Measurements from ENCODE around the gene SMIM13. TPM values are rescaled to one million over a fixed set of nuclear protein-coding genes. Genes with fewer than 3 reads are reported as not detected.

Gene SMIM13
- total and polyA plus RNA-seq, 4 donors, result 2.5 to 9.8 (median 7.4) TPM

DNA sequence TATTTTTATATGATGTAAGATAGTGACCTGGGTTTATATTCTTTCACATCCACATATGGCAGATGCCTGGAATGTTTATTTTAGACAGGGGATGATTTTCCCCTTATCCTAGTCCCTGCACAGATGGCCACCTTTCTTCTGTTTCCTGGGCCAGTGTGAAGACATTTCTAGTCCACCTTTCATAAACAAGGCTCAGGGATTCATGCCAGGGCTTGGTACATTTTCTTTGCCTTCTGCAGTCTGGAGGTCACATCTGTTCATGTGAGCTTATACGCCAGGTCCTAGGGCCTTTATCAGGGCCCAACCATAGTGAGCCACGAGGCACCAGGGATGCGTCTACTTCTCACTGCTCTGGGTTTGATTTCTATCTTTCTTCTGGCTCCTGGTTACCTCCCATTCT lies 55.9 kb downstream of the SMIM13 start:
- no peak for ATAC-seq (ENCODE audit: low FRiP score)
- Histone ChIP-seq H3K27me3 (ENCODE audit: control insufficient read depth in 1 of 2, insufficient read depth in 2 of 2, low read length in 1 of 2) (no peaks in the 10 kb centered on the region), H3K36me3 (ENCODE audit: control insufficient read depth in 1 of 2, insufficient read depth in 2 of 2, low read length in 1 of 2) (no peaks in the 10 kb centered on the region), H3K9me3 (ENCODE audit: control insufficient read depth, low read length) (no peaks in the 10 kb centered on the region), H3K4me1 (ENCODE audit: control insufficient read depth in 1 of 2, insufficient read depth in 2 of 2, low read length in 2 of 2) (no peaks in the 10 kb centered on the region), H3K4me3 (ENCODE audit: low read length in 2 of 2) (no peak overlapping the region), H3K27ac (ENCODE audit: low read depth in 1 of 2, low read length in 2 of 2) (no peak overlapping the region)
- 93 to 96% methylated on average over 3 of the region's 3 CpGs for WGBS, 2 donors
- no peak for DNase-seq
- intact Hi-C loops (cut with DNase I), result no loop called here

GRCh38 chr6:11151488-11151887 lies 57.9 kb downstream of the SMIM13 start:
- Histone ChIP-seq H3K36me3 (ENCODE audit: control insufficient read depth in 1 of 2, insufficient read depth in 2 of 2, low read length in 1 of 2) (no peaks in the 10 kb centered on the region), H3K27ac (ENCODE audit: low read depth in 1 of 2, low read length in 2 of 2) (no peak overlapping the region), H3K27me3 (ENCODE audit: control insufficient read depth in 1 of 2, insufficient read depth in 2 of 2, low read length in 1 of 2) (no peaks in the 10 kb centered on the region), H3K4me3 (ENCODE audit: low read length in 2 of 2) (no peak overlapping the region), H3K9me3 (ENCODE audit: control insufficient read depth, low read length) (no peaks in the 10 kb centered on the region), H3K4me1 (ENCODE audit: control insufficient read depth in 1 of 2, insufficient read depth in 2 of 2, low read length in 2 of 2) (no peaks in the 10 kb centered on the region)
- DNase-seq (no peak), ATAC-seq (ENCODE audit: low FRiP score) (no peak)
- 94 to 95% methylated on average over 1 of the region's 1 CpG for WGBS, 2 donors
- intact Hi-C loops (cut with DNase I), result no loop called here

GRCh38 chr6:11152581-11152980 lies 58.9 kb downstream of the SMIM13 start:
- Histone ChIP-seq H3K4me1 (ENCODE audit: control insufficient read depth in 1 of 2, insufficient read depth in 2 of 2, low read length in 2 of 2) (no peaks in the 10 kb centered on the region), H3K36me3 (ENCODE audit: control insufficient read depth in 1 of 2, insufficient read depth in 2 of 2, low read length in 1 of 2) (no peaks in the 10 kb centered on the region), H3K27ac (ENCODE audit: low read depth in 1 of 2, low read length in 2 of 2) (no peak overlapping the region), H3K9me3 (ENCODE audit: control insufficient read depth, low read length) (no peaks in the 10 kb centered on the region), H3K4me3 (ENCODE audit: low read length in 2 of 2) (no peak overlapping the region), H3K27me3 (ENCODE audit: control insufficient read depth in 1 of 2, insufficient read depth in 2 of 2, low read length in 1 of 2) (no peaks in the 10 kb centered on the region)
- intact Hi-C loops (cut with DNase I), result no loop called here
- DNase-seq, result no peak
- ATAC-seq (ENCODE audit: low FRiP score), result no peak

- WGBS, 2 donors, result 97 to 98% methylated on average over 6 of the region's 6 CpGs
- no peaks in the 10 kb centered on the region for H3K4me1 ChIP-seq (ENCODE audit: control insufficient read depth in 1 of 2, insufficient read depth in 2 of 2, low read length in 2 of 2)
- ATAC-seq (ENCODE audit: low FRiP score) (no peak), DNase-seq (no peak)
- H3K4me3 ChIP-seq (ENCODE audit: low read length in 2 of 2), result no peak overlapping the region
- no peaks in the 10 kb centered on the region for H3K9me3 ChIP-seq (ENCODE audit: control insufficient read depth, low read length)
- H3K36me3 ChIP-seq (ENCODE audit: control insufficient read depth in 1 of 2, insufficient read depth in 2 of 2, low read length in 1 of 2), result no peaks in the 10 kb centered on the region
- intact Hi-C loops (cut with DNase I), result no loop called here
- H3K27ac ChIP-seq (ENCODE audit: low read depth in 1 of 2, low read length in 2 of 2), result no peak overlapping the region
- no peaks in the 10 kb centered on the region for H3K27me3 ChIP-seq (ENCODE audit: control insufficient read depth in 1 of 2, insufficient read depth in 2 of 2, low read length in 1 of 2)
Observed at GRCh38 chr6:11153447-11153846, 59.8 kb downstream of the SMIM13 start.

- intact Hi-C loops (cut with DNase I), result no loop called here
- Histone ChIP-seq H3K27me3 (ENCODE audit: control insufficient read depth in 1 of 2, insufficient read depth in 2 of 2, low read length in 1 of 2) (no peaks in the 10 kb centered on the region), H3K4me3 (ENCODE audit: low read length in 2 of 2) (no peak overlapping the region), H3K36me3 (ENCODE audit: control insufficient read depth in 1 of 2, insufficient read depth in 2 of 2, low read length in 1 of 2) (no peaks in the 10 kb centered on the region), H3K9me3 (ENCODE audit: control insufficient read depth, low read length) (no peaks in the 10 kb centered on the region), H3K27ac (ENCODE audit: low read depth in 1 of 2, low read length in 2 of 2) (no peak overlapping the region), H3K4me1 (ENCODE audit: control insufficient read depth in 1 of 2, insufficient read depth in 2 of 2, low read length in 2 of 2) (no peaks in the 10 kb centered on the region)
- DNase-seq (no peak), ATAC-seq (ENCODE audit: low FRiP score) (no peak)
Observed at GRCh38 chr6:11155589-11155988, 62.0 kb downstream of the SMIM13 start.

DNA sequence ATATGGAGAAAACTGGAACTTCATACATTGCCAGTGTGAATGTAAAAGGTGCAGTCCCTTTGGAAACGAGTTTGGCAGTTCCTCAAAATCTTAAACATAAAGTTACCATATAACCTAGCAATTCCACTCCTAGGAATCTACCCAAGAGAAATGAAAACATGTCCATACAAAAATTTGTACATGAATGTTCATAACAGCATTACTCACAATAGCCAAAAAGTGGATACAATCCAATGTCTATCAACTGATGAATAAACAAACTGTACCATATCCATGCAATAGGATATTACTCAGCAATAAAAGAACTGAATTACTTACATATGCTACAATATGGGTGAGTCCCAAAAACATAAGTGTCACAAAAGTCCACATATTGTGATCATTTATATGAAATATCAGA lies 66.6 kb downstream of the SMIM13 start:
- Histone ChIP-seq H3K36me3 (ENCODE audit: control insufficient read depth in 1 of 2, insufficient read depth in 2 of 2, low read length in 1 of 2) (no peaks in the 10 kb centered on the region), H3K9me3 (ENCODE audit: control insufficient read depth, low read length) (no peaks in the 10 kb centered on the region), H3K4me1 (ENCODE audit: control insufficient read depth in 1 of 2, insufficient read depth in 2 of 2, low read length in 2 of 2) (no peaks in the 10 kb centered on the region), H3K27ac (ENCODE audit: low read depth in 1 of 2, low read length in 2 of 2) (no peak overlapping the region), H3K27me3 (ENCODE audit: control insufficient read depth in 1 of 2, insufficient read depth in 2 of 2, low read length in 1 of 2) (no peaks in the 10 kb centered on the region), H3K4me3 (ENCODE audit: low read length in 2 of 2) (no peak overlapping the region)
- intact Hi-C loops (cut with DNase I), result no loop called here
- WGBS, 2 donors, result 74 to 79% methylated on average over 1 of the region's 1 CpG
- no peak for ATAC-seq (ENCODE audit: low FRiP score)
- no peak for DNase-seq

- H3K36me3 ChIP-seq (ENCODE audit: control insufficient read depth in 1 of 2, insufficient read depth in 2 of 2, low read length in 1 of 2), result no peaks in the 10 kb centered on the region
- no peak for ATAC-seq (ENCODE audit: low FRiP score)
- H3K4me3 ChIP-seq (ENCODE audit: low read length in 2 of 2), result no peak overlapping the region
- H3K27ac ChIP-seq (ENCODE audit: low read depth in 1 of 2, low read length in 2 of 2), result no peak overlapping the region
- no peak for DNase-seq
- H3K27me3 ChIP-seq (ENCODE audit: control insufficient read depth in 1 of 2, insufficient read depth in 2 of 2, low read length in 1 of 2), result no peaks in the 10 kb centered on the region
- 82 to 83% methylated on average over 9 of the region's 9 CpGs for WGBS, 2 donors
- no peaks in the 10 kb centered on the region for H3K4me1 ChIP-seq (ENCODE audit: control insufficient read depth in 1 of 2, insufficient read depth in 2 of 2, low read length in 2 of 2)
- intact Hi-C loops (cut with DNase I), result no loop called here
- no peaks in the 10 kb centered on the region for H3K9me3 ChIP-seq (ENCODE audit: control insufficient read depth, low read length)
Observed at GRCh38 chr6:11161031-11161956, 67.7 kb downstream of the SMIM13 start.

GRCh38 chr6:11162262-11162661 lies 68.6 kb downstream of the SMIM13 start:
- Histone ChIP-seq H3K9me3 (ENCODE audit: control insufficient read depth, low read length) (no peaks in the 10 kb centered on the region), H3K4me3 (ENCODE audit: low read length in 2 of 2) (no peak overlapping the region), H3K27me3 (ENCODE audit: control insufficient read depth in 1 of 2, insufficient read depth in 2 of 2, low read length in 1 of 2) (no peaks in the 10 kb centered on the region), H3K4me1 (ENCODE audit: control insufficient read depth in 1 of 2, insufficient read depth in 2 of 2, low read length in 2 of 2) (no peaks in the 10 kb centered on the region), H3K36me3 (ENCODE audit: control insufficient read depth in 1 of 2, insufficient read depth in 2 of 2, low read length in 1 of 2) (no peaks in the 10 kb centered on the region), H3K27ac (ENCODE audit: low read depth in 1 of 2, low read length in 2 of 2) (no peak overlapping the region)
- WGBS, 2 donors, result 94 to 96% methylated on average over 3 of the region's 3 CpGs
- ATAC-seq (ENCODE audit: low FRiP score) (no peak), DNase-seq (no peak)
- intact Hi-C loops (cut with DNase I), result no loop called here

- 93 to 96% methylated on average over 2 of the region's 2 CpGs for WGBS, 2 donors
- Histone ChIP-seq H3K27ac (ENCODE audit: low read depth in 1 of 2, low read length in 2 of 2) (no peak overlapping the region), H3K4me1 (ENCODE audit: control insufficient read depth in 1 of 2, insufficient read depth in 2 of 2, low read length in 2 of 2) (no peaks in the 10 kb centered on the region), H3K36me3 (ENCODE audit: control insufficient read depth in 1 of 2, insufficient read depth in 2 of 2, low read length in 1 of 2) (no peaks in the 10 kb centered on the region), H3K4me3 (ENCODE audit: low read length in 2 of 2) (no peak overlapping the region), H3K27me3 (ENCODE audit: control insufficient read depth in 1 of 2, insufficient read depth in 2 of 2, low read length in 1 of 2) (no peaks in the 10 kb centered on the region), H3K9me3 (ENCODE audit: control insufficient read depth, low read length) (no peaks in the 10 kb centered on the region)
- ATAC-seq (ENCODE audit: low FRiP score) (no peak), DNase-seq (no peak)
- intact Hi-C loops (cut with DNase I), result no loop called here
Observed at GRCh38 chr6:11163932-11164331, 70.3 kb downstream of the SMIM13 start.

Data from aorta (tissue), 5 donors.